ENCODE measurements around the gene KCTD21.
A peak's percentile ranks its signal among the peaks of the same experiment; 100 is the strongest.

The KCTD21 gene

DNA sequence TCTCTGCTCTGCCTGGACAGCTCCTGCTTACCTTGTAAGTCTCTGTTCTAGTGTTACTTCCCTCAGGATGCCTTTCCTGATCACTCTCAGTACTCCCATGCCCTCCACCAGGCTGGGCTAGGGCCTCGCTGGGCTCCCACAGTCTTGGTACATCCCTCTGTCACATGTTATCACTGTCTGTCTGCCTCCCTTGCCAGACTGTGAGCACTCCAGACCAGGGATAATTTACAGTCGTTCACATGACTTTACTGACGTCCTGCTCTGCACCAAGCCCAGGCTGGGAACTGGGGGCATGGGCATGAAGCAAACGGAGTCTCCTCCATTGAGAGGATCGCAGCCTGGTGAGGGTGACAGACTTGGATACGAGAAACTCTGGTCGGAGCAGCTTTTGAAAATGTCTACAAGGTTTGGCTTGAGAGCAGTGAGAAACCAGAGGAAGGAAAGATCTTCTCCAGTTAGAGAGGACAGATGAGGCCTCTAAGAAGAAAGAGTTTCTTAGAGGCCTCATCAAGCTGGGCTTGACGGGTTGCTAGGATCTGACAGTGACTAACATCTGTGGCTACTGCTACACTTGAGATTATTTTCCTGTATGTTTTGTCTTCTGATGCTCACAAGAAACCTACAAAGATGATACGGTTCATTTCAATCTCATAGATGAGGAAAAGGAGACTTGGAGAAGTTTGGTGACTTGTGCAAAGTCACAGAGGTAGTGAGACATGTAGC lies 12.8 kb upstream of the KCTD21 start:
- DNase-seq (ENCODE audit: low spot score) = no peak

DNA sequence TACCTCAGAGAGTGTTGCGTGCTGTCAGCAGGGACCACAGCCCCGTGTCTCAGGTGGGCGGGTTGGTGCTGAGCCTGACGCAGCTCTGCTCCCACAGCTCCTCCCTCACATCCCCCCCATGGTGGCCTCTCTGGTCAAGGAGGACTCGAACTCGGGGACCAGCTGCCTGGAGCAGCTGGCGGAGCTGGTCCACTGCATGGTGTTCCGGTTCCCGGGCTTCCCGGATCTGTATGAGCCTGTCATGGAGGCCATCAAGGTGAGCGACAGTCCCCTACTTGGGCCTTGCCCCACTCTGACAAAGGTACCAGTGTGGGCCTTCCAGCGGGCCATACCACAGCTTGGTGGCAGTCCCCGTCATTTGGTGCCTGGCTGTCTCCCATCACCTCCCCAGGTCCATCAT lies 12.1 kb upstream of the KCTD21 start:
- DNase-seq (ENCODE audit: low spot score) = no peak

DNA sequence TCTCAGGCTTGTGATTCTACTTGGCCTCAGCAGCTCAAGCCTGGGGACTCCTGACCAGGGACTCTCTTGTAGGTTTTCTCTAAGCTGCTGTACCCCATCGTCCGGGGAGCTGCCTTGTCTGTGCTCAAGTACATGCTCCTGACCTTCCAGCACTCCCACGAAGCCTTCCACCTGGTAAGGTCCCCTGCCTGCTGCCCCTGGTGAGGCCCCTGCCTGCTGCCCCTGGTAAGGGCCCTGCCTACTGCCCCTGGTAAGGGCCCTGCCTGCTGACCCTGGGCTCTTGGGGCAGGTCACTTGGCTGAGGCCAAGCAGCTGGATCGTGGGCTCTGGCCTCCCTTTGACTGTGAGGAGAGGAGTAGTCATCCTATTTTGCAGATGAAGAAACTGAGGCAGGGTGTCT lies 11.6 kb upstream of the KCTD21 start:
- DNase-seq (ENCODE audit: low spot score) = no peak

DNA sequence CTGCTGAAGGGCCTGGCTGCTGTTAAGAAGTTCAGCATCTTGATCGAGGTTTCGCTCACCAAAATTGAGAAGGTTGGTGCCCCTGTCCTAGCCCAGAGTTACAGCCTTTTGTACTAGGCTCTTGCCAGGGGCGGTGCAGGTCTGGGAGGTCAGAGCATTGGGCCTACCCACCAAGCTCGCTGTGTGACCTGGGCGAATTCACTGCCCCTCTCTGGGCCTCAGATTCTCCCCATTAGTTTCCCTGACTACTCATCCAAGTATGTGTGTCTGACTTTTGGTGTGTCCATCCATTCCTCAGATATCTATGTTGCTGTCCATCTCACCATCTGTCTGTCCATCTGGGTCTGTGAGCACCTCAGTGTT lies 11.2 kb upstream of the KCTD21 start:
- no peak for DNase-seq (ENCODE audit: low spot score)

DNA sequence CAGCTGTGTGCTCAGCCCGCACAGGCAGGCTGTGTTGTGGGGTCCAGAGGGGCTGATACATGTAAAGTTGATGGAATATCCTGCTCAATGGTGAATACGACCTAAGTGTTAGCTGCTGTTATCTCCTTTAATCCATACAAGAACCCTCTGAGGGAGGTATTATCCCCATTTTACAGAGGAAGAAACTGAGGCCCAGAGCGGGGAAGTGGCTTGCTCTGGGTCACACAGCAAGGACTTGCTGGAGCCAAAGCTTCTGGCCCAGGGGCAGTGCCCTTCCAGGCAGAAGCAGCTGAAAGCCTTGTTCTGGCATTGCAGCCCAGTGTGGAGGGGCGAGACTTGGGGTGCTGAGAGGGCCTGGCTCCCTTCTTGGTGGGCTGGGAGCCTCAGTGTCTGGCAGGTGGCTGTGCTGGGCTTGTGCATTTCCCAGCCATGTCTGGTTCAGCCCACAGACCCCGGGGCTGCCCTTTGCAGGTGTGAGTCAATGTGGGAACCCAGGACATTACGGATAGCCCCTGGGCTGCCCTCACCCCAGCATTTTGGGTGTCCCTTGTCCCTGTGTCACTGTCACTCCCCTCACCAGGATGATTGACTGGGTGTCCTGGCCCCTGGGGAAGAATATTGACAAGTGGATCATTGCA lies 10.7 kb upstream of the KCTD21 start:
- DNase-seq (ENCODE audit: low spot score) = no peak

DNA sequence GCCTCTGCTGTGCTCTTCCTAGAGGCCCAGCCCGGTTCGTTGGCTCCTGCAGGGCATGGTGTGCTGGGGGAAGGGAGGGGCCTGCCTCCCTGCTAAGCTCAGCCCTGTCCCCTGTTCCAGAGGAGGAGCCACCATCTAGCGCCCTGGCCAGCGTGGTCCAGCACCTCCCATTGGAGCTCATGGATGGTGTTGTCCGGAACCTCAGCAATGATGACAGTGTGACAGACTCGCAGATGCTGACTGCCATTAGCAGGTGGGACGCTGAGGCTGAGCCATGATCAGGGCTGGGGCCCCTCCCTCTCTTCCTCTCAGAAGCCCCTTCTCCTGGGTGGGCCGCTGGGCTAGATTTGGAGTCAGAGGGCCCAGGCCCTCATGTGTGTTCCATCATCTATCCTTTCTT lies 9.4 kb upstream of the KCTD21 start:
- no peak for DNase-seq (ENCODE audit: low spot score)

DNA sequence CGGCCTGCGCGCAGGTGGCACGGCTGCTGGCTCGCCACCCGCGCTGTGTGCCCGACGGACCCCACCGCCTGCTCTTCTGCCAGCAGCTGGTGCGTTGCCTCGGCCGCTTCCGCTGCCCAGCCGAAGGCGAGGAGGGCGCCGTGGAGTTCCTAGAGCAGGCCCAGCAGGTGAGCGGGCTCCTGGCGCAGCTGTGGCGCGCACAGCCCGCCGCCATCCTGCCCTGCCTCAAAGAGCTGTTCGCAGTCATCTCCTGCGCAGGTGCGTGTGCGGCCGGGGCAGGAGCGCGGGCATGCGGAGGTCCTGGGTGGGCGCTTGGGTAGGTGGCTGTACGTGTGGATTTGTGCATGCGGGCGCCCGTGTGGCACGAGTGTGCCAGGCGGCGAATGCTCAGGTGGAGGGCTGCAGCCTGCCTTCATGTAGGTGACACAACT lies 8.2 kb upstream of the KCTD21 start:
- no peak for DNase-seq (ENCODE audit: low spot score)

DNA sequence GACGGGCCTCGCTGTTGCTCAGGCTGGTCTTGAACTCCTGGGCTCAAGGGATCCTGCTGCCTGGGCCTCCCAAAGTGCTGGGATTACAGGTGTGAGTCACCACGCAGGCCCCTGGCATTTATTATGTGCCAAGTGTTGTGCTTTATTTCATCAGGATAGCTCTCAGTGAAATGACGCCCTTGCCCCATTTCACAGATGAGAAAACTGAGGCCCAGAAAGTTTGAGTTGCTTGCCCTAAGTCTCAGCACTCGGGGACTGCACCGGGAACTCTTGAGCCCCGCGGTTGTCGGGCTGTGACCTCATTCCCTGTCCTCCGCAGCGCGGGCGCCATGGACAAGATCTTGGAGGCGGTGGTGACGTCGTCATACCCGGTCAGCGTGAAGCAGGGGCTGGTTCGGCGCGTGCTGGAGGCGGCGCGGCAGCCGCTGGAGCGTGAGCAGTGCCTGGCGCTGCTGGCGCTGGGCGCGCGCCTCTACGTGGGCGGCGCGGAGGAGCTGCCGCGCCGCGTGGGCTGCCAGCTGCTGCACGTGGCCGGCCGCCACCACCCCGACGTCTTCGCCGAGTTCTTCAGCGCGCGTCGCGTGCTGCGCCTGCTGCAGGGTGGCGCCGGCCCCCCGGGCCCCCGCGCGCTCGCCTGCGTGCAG lies 7.6 kb upstream of the KCTD21 start:
- no peak for DNase-seq (ENCODE audit: low spot score)

DNA sequence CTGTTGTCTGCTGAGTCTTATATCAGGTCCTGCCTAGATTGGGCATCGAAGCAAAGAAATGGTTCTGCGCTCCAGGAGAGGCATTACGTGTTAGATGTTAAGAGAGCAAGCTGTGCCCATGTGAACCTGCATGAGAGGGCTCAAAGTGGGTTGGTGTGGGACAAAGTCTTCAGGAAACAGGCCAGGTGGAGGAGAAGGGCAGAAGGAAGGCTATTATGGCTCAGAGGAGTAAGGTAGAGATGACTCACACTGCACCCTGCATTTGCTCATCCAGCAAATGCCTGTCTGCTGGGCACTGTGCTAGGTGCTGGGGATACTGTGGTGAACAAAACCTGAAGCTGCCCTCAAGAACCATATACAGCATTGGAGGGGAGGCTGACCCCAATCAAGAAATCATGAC lies 6.1 kb upstream of the KCTD21 start:
- no peak for DNase-seq (ENCODE audit: low spot score)

DNA sequence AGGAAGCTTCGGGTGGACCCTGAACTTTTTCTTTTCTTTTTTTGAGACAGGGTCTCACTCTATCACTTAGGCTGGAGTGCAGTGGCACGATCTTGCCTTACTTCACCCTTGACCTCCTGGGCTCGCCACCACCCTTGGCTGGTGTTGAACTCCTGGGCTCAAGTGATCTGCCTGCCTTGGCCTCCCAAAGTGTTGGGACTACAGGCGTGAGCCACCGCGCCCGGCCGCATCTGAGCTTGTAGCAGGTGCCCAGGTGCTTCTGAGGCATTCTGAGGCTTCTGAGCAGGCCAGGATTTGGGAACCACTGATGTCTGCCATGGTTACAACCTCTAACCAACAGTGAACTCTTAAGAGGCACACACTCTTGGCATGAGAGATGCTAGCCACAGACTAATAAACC lies 5.4 kb upstream of the KCTD21 start:
- no peak for DNase-seq (ENCODE audit: low spot score)

DNA sequence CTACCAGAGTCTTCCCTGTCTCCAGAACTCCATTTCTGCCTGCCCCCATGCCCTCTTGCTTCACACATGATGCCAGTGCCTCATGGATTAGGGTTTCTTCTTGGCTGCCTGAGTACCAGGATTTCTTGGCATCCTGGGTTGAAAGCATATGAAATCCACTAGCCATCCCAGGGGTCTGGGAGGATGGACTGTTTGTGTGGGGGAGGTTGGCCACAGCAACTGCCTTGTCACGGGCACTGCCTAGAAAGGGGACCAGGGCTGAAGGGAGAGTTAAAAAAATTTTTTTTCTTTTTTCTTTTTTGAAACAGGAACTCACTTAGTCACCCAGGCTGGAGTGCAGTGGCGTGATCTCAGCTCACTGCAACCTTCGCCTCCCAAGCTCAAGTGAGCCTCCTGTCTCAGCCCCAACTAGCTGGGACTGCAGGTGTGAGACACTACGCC lies 4.5 kb upstream of the KCTD21 start:
- no peak for DNase-seq (ENCODE audit: low spot score)

DNA sequence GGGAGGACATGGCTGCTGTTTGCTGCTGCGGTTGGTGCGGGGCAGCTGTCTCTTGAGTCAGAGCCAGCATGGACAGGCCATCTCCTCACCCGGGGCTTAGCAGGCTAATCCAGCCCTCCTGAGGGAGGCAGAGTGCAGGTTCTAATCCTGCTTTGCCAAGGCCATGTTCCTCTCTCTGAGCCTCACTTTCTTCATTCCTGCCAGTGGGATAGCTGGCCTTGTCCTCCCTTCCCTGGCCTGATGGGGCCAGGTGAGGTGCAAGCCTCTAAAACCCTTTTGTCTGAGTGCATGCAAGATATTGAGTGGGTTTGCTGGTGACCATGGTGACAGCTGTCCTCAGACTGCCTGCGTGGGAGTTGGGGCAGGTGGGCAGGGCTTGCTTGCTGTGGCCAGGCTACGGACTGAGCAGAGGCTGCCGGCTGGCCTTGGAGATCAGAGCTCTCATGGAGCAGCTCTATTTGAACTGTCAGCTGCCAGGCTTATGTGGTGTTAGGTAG lies 3.8 kb upstream of the KCTD21 start:
- DNase-seq (ENCODE audit: low spot score) = no peak

DNA sequence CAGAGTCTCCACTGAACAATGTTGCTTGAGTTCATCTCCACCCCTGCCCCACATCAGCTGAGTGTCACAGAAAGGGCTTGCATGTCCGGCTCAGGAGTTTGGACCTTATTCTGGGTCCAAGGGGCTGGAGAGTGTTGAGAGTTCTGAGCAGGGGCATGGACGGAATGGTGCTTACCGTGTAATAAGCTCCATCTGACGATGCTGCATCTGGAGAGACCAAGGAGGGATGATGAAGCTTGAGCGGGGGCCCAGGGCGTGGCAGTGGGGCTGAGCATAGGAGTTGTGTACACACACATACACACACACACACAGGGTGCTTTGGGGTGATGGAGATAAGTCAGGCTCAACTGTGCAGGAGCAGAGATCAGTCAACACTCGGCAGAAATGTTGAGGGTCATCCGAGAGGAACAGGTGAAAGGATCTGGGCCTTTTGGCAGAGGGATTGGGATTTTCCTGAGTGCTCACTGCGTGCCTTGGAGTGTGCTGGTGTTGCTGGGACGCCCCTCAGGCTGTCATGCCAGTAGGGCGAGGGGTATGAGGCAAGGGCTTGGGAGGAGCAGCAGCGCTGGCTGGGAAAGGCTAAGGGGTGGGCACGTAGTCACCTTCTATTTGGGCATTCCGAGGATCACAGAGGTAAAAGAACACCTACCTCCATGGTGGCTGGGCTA lies 2.6 kb upstream of the KCTD21 start:
- DNase-seq (ENCODE audit: low spot score) = no peak

DNA sequence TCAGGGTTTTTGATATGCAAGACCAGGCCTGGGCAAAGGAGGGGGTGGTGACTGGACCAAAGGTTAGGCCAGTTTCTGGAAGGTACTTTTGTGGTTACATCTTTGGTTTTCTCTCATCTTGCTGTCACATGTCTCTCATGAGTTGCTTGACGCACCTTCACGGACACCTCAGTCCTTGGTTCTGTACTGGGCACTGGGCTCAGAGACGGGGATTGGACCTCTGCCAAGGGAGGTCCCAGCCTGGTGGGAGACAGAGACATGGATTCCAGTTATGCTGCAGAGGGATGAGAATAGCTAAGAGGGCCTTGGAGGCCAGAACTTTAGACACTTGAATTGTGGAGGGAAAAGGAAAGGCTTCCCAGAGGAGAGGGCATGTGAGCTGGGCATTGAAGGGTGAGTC lies 1.9 kb upstream of the KCTD21 start:
- no peak for DNase-seq (ENCODE audit: low spot score)

DNA sequence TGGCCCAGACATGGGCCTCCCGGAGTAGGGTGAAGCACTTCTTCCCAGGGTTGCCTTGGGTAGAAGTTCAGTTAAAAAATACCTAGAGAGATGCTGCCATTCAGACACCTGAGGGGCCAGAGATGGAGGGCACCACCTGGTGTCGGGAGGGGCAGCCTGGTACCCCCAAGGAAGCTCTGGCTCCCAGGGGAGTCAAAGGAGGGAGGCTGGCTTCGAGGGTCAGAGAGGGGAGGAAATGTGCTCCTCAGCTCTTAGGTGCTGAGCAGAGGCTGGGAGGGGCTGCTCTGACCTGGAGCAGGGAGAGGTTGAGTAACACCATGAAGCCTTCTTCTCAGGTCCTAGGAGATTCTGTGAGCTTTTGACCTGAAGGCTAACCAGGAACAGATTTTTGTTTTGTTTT lies 1.4 kb upstream of the KCTD21 start:
- DNase-seq (ENCODE audit: low spot score) = no peak

DNA sequence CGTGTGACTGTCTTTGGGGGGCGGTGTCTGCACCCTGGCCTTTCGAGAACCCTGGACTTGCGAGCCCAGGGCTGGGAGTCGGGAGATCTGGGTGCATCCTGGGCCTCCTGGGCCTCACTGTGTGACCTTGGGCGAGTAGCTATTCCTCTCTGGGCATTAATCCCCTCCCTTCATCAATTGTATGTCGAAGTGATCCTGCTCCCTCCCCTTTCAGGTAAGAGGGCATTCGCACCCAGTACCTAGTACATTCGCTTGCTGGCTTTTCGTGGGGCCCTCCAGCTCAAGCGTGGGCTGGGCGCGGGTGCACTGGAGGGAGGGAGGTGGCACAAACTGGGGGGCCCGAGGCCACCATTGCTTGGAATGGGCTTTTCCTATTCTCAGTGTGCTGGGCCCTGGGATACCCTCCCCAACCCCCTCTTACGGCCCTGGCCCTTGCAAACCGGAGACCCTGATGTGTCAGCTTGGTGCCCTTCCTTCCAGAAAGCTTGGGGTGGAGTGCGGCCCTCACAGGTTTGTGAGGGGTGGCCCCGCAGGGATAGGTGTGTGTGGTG lies 823 bp upstream of the KCTD21 start:
- no peak for DNase-seq (ENCODE audit: low spot score)

DNA sequence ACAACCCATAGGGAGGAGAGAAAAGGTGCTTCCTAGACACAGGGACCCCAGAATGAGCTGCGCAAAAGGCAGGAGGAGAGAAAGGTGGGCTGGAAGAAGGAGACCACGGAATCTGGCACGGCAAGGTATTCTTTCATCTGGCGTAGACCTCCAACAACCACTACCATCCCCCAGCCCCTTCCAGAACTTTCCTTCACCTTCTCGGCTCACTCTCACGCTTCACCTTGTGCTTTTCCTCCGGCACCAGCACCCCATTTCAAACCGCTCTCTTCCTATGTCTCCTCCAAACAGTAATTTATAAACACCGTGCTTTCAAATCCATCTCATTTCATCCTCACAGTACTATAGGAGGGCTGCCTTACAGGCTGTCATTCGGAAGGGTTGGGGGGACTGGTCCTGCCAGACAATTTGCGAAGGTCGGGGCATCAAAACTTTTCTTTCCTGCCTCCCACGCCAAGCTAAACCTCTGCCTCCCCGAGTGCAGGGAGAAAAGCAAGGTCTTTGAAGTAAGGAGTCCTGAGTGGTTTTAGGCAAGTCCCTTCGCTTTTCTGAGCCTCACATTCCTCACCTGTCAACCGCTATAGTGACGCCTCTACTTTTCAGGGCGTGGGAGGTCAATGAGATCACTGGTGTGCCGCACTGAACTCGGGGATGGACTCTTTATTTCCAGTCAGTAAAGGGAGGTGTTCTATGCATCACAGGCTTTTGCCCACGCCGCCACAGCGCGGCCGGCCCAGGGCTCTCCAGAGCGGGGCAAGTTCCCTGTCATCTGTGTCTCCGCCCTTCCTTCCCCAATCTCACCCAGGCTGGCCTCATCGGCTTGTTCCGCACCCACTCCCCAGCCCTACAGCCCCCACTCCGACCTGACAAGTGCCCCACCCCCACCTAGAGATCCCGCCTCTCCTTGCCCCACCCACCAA lies 800 bp downstream of the KCTD21 start:
- DNase-seq (ENCODE audit: low spot score) = peak; percentile 26

DNA sequence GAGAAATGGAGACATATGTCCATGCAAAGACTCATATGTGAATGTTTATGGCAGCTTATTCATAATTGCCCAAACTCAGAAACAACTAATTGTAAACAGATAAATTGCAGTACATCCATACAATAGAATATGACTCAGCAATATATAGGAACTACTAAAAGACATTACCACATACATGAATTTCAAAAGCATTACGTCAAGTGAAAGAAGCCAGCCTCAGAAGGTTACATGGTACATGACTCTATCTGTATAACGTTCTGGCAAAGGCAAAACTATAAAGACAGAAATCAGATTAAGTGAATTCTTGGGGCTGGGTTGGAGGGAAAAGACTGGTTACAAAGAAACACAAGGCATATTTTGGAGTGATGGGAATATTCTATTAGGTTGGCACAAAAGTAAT lies 7.2 kb downstream of the KCTD21 start:
- no peak for DNase-seq (ENCODE audit: low spot score)

DNA sequence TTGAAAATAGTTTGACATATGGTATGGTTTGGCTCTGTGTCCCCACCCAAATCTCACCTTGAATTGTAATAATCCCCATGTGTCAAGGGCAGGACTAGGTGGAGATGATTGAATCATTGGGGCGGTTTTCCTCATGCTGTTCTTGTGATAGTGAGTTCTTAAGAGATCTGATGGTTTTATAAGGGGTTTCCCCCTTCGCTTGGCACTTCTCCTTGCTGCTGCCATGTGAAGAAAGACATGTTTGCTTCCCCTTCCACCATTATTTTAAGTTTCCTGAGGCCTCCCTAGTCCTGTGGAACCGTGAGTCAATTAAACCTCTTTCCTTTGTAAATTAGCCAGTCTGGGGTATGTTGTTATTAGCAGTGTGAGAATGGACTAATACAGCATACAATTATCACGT lies 7.7 kb downstream of the KCTD21 start:
- DNase-seq (ENCODE audit: low spot score) = no peak

DNA sequence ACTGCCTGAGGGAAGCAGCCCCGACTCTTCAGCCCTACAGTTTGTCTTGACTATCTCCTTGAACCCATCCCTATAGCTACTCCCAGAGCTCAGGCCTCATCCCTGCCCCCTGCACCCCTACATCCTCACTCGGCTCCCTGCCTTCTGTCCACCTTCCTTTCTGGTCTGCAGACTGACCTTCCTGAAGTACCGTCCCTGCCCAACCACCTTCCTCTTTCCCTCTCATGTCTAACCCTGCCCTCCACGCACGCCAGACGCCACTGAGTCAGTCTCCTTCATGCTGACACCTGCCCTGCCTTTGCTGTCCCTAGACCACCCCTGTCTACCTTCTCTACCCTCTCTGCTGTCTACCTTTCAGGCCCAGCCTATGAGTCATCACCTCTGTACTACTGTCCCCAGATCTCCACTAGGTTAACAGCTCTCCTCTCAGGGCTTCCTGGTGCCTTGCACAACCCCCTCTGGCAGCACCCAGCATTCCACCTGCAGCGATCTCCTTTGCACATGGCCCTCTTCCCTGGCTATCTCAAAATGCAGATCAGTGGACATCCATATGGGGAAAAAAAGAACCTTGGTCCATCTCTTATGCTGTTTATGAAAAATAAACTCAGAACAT lies 8.9 kb downstream of the KCTD21 start:
- no peak for DNase-seq (ENCODE audit: low spot score)

DNA sequence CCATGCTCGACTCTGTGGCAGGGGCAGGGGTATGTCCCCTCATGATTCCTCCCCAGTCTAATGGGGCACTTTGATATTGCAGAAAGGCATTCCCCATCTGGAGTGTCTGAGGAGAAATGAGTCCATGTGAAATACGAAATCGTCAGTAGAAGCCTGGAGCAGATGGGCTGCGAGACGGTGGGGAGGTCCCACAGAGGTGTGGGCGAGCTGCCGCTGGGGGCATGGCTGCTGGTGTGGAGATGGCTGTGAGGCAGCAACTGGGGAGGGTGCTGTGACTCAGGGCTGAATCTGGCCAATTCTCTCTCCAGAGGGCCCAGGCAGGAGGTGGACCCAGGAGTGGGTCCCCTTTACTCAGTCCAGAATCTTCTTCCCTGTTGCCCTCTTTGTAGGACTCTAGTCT lies 11.2 kb downstream of the KCTD21 start:
- no peak for DNase-seq (ENCODE audit: low spot score)
